Sigmoid colon (tissue), 7 donors: ENCODE results near the gene LARGE1. TPM values are rescaled to one million over a fixed set of nuclear protein-coding genes. Genes with fewer than 3 reads are reported as not detected.

Experiments used
- DNase-seq: peaks from one replicate; pipeline ENCODE4 v3.0.0-alpha.2; 2019
- H3K27ac ChIP-seq, 4 donors: fragments of 200-600 bp; sonication (generic); one replicate each; pipeline ENCODE4 v1.5.1; 2016 to 2019; ENCODE audit warnings: mild to moderate bottlenecking in 1 of 4
- H3K27me3 ChIP-seq, 3 donors: fragments of 200-600 bp; sonication (generic); one replicate each; pipeline ENCODE4 v1.5.1; 2019; ENCODE audit warnings: mild to moderate bottlenecking in 1 of 3
- H3K36me3 ChIP-seq, 4 donors: fragments of 200-600 bp; sonication (generic); one replicate each; pipeline ENCODE4 v1.5.1; 2016 to 2019
- H3K4me1 ChIP-seq, 4 donors: fragments of 200-600 bp; sonication (generic); one replicate each; pipeline ENCODE4 v1.5.1; 2017 to 2019
- H3K4me3 ChIP-seq, 4 donors: fragments of 200-600 bp; sonication (generic); one replicate each; pipeline ENCODE4 v1.5.1; 2017 to 2019; ENCODE audit warnings: mild to moderate bottlenecking in 2 of 4, moderate library complexity in 1 of 4
- H3K9me3 ChIP-seq, 4 donors: fragments of 200-600 bp in 3 of 4; sonication (generic) in 3 of 4; one replicate each; pipeline versions ENCODE4 v1.5.1 to v1.6.1; 2013 to 2019
- EP300 ChIP-seq, 4 donors: sonication (generic); formaldehyde crosslinking; IDR thresholded peaks; one replicate each; pipeline ENCODE4 v1.6.1; 2017; ENCODE audit warnings: antibody characterized with exemption in 4 of 4
- POLR2A ChIP-seq, 2 donors: fragments of 450-650 bp; IDR thresholded peaks; one replicate each; pipeline ENCODE4 v1.6.1; 2016; ENCODE audit warnings: antibody characterized with exemption in 2 of 2, mild to moderate bottlenecking in 2 of 2, moderate library complexity in 2 of 2
- POLR2AphosphoS5 ChIP-seq, 4 donors: sonication (generic); formaldehyde crosslinking; IDR thresholded peaks; one replicate each; pipeline ENCODE4 v1.6.1; 2017; ENCODE audit warnings: antibody characterized with exemption in 4 of 4
- WGBS, 2 donors: extraction: QIAGEN DNeasy Blood & Tissue Kit; methylation state at CpG; one replicate each; pipeline ENCODE4 v1.1.7; 2013; 5-methylcytosine and 5-hydroxymethylcytosine counted together
- intact Hi-C: fragments of 100-400 bp; cut with DNase I; formaldehyde crosslinking; loops from one replicate; pipeline ENCODE4 v1.15.1; 2023
- polyA plus RNA-seq, 3 donors: library from polyadenylated mRNA; stranded (reverse); fragments of 200-250 nt; gene quantifications; one replicate each; pipeline ENCODE4 v1.2.3, GENCODE V29; 2013
- total RNA-seq, 4 donors: library from RNA; depleted of rRNA; stranded (reverse); fragments of >200 nt; gene quantifications; one replicate each; pipeline ENCODE4 v1.1.0, GENCODE V29; 2016
- TF ChIP-seq, protein P1 (sequence below), 4 experiments: fragments of 450-650 bp in 3 of 4; fragments of 200-600 bp in 1 of 4; IDR thresholded peaks; one replicate each; pipeline ENCODE4 v1.5.1; 2016 to 2019; ENCODE audit warnings: antibody characterized with exemption in 4 of 4, mild to moderate bottlenecking in 3 of 4, moderate library complexity in 2 of 4
- donor health status: healthy with polysubstance abuse.
- donor health status: Bipolar disorder and iron deficiency.
- donor health status: healthy.

The LARGE1 gene
- total and polyA plus RNA-seq, 7 donors = 5.8 to 74.4 (median 38.0) TPM

DNA sequence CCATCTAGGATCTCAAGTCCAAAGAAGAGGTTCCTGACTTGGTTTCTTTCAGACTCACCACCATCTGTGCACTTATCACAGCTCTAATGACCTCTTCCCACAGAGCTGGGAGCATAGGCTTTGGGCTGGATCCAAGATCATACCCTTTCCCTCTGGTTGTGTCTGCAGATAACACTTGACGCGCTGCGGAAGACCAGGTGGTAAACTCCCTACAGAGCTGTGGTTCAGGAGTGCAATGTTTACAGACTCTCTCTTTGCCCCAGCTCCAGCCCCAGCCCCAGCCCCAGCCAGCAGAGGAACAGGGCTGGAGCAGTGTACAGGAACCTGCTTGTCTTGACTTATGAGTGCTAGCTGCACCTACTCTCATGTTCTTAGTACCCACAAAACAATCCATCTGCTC is 587.7 kb downstream of the LARGE1 start:
- no peak for DNase-seq
- WGBS, 2 donors = 23 to 46% methylated on average over 3 of the region's 3 CpGs
- TF ChIP-seq, protein P1, sequence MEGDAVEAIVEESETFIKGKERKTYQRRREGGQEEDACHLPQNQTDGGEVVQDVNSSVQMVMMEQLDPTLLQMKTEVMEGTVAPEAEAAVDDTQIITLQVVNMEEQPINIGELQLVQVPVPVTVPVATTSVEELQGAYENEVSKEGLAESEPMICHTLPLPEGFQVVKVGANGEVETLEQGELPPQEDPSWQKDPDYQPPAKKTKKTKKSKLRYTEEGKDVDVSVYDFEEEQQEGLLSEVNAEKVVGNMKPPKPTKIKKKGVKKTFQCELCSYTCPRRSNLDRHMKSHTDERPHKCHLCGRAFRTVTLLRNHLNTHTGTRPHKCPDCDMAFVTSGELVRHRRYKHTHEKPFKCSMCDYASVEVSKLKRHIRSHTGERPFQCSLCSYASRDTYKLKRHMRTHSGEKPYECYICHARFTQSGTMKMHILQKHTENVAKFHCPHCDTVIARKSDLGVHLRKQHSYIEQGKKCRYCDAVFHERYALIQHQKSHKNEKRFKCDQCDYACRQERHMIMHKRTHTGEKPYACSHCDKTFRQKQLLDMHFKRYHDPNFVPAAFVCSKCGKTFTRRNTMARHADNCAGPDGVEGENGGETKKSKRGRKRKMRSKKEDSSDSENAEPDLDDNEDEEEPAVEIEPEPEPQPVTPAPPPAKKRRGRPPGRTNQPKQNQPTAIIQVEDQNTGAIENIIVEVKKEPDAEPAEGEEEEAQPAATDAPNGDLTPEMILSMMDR (IDR thresholded peaks at IDR 0.05) = no peak
- TF ChIP-seq POLR2A (IDR thresholded peaks at IDR 0.05) (no peak), POLR2AphosphoS5 (IDR thresholded peaks at IDR 0.05) (no peak), EP300 (IDR thresholded peaks at IDR 0.05) (no peak)
- Histone ChIP-seq H3K36me3 (peaks cover 0 to 20% (median 0%) of the 10 kb centered on the region in 4 donors), H3K27me3 (no peaks in the 10 kb centered on the region), H3K4me3 (no peak overlapping the region), H3K9me3 (no peaks in the 10 kb centered on the region), H3K27ac (no peak overlapping the region), H3K4me1 (no peaks in the 10 kb centered on the region)
- intact Hi-C loops = no loop called here

DNA sequence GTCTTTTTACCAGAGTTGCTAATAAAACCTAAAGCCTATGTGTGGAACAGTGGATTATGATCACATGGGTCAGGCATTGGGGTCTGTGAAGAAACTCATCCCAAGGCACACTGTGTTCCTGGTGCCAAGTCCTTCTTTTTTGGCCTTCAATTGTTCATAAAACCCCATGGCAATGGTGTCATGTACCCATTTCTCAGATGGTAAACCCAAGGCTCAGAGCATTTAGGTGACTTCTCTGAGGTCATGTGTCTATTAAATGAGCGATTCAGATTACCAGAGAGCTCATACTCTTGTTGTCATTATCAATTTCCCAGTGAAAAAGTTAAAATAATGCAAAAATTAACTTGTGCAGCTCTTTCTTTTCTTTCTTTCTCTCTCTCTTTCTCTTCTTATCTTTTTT is 589.3 kb downstream of the LARGE1 start:
- WGBS, 2 donors = 89 to 96% methylated on average over 1 of the region's 1 CpG
- intact Hi-C loops = no loop called here
- TF ChIP-seq EP300 (IDR thresholded peaks at IDR 0.05) = no peak
- TF ChIP-seq POLR2A (IDR thresholded peaks at IDR 0.05) = no peak
- no peak for TF ChIP-seq POLR2AphosphoS5 (IDR thresholded peaks at IDR 0.05)
- TF ChIP-seq, protein P1 (IDR thresholded peaks at IDR 0.05) = no peak

DNA sequence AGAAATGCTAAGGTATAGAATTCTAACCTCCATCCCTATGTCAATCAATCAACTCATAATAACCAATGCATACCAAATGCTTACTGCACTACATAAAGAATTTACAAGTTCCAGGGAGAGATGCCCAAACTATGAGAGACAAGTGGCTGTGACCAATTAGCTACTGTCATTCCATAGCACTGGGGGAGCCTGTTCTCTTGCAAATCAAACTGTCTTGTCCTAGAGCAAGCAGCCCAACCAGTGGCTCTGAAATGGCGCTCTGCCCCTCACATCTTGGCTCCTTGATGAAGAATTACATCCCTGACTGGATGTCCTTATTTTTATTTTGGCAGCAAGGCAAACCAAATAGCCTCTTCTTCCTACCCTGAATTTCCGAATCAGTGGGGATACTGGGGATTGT is 589.7 kb downstream of the LARGE1 start:
- Histone ChIP-seq H3K9me3 (no peaks in the 10 kb centered on the region), H3K4me1 (no peaks in the 10 kb centered on the region), H3K27me3 (no peaks in the 10 kb centered on the region), H3K36me3 (peaks cover 0 to 10% (median 0%) of the 10 kb centered on the region in 4 donors), H3K4me3 (no peak overlapping the region), H3K27ac (no peak overlapping the region)
- intact Hi-C loops = no loop called here
- WGBS, 2 donors = 91 to 93% methylated on average over 2 of the region's 2 CpGs
- TF ChIP-seq EP300 (IDR thresholded peaks at IDR 0.05) (no peak), POLR2AphosphoS5 (IDR thresholded peaks at IDR 0.05) (no peak), POLR2A (IDR thresholded peaks at IDR 0.05) (no peak)
- TF ChIP-seq, protein P1 (IDR thresholded peaks at IDR 0.05) = no peak
- no peak for DNase-seq

More for the DNA sequence above, 589.3 kb downstream of the LARGE1 start:
- Histone ChIP-seq H3K9me3 (no peaks in the 10 kb centered on the region), H3K27ac (no peak overlapping the region), H3K27me3 (no peaks in the 10 kb centered on the region), H3K4me3 (no peak overlapping the region), H3K4me1 (no peaks in the 10 kb centered on the region), H3K36me3 (peaks cover 0 to 15% (median 0%) of the 10 kb centered on the region in 4 donors)
- no peak for DNase-seq

DNA sequence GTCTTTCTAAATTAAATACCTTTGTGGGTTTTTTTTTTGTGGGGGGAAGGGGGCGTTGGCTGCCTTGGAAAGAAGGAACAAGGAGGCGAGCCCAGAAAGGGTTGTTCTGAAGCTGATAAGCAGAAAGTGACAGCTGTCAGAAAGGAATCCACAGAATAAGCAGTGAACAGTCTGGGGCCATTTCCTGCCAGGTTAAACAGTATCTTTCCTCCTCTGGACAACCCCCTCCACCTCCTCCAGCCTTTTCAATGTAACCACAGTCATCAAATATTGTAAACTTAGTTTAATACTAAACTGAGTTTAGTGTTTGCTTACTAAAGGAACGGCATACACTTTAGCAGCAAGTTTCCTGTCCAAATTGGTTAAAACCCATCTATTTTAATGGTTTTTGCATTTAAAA is 590.9 kb downstream of the LARGE1 start:
- no peak overlapping the region for H3K4me3 ChIP-seq
- no peaks in the 10 kb centered on the region for H3K9me3 ChIP-seq
- H3K27ac ChIP-seq = no peak overlapping the region
- TF ChIP-seq, protein P1 (IDR thresholded peaks at IDR 0.05) = no peak
- TF ChIP-seq EP300 (IDR thresholded peaks at IDR 0.05) (no peak), POLR2A (IDR thresholded peaks at IDR 0.05) (no peak), POLR2AphosphoS5 (IDR thresholded peaks at IDR 0.05) (no peak)
- peaks cover 0 to 4% (median 0%) of the 10 kb centered on the region in 4 donors for H3K4me1 ChIP-seq
- peaks cover 0 to 9% (median 0%) of the 10 kb centered on the region in 4 donors for H3K36me3 ChIP-seq
- intact Hi-C loops = no loop called here
- DNase-seq = no peak
- no peaks in the 10 kb centered on the region for H3K27me3 ChIP-seq
- WGBS, 2 donors = 6 to 26% methylated on average over 3 of the region's 3 CpGs

DNA sequence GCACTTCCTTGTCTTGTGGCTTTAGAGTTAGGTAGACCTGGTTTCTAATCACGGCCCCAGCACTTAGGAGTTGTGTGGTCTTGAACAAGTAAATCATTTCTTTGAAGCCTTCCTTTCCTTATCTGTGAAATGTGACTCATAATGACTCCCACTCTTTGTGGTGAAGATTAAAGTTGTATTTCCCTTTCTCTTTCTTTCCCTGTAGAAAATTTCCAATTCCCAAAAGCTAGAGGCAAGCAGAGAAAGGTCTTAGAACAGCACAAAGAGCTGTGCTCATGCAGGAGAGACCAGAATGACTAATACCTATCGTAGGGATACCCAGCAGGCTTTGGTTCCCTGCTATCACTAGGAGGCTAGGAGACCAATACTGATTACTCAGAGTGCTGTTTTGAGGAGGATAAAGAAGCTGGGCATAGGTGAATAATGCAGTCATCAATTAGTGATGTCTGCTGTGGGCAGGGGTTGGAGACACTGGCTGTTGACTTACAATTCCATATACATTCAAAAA is 591.4 kb downstream of the LARGE1 start:
- peaks cover 0 to 9% (median 0%) of the 10 kb centered on the region in 4 donors for H3K36me3 ChIP-seq
- H3K4me3 ChIP-seq = no peak overlapping the region
- 16 to 56% methylated on average over 2 of the region's 2 CpGs for WGBS, 2 donors
- H3K27me3 ChIP-seq = no peaks in the 10 kb centered on the region
- no peak overlapping the region for H3K27ac ChIP-seq
- no peak for DNase-seq
- TF ChIP-seq, protein P1 (IDR thresholded peaks at IDR 0.05) = no peak
- no peak for TF ChIP-seq EP300 (IDR thresholded peaks at IDR 0.05)
- TF ChIP-seq POLR2AphosphoS5 (IDR thresholded peaks at IDR 0.05) = no peak
- TF ChIP-seq POLR2A (IDR thresholded peaks at IDR 0.05) = no peak
- intact Hi-C loops = no loop called here
- H3K9me3 ChIP-seq = no peaks in the 10 kb centered on the region
- H3K4me1 ChIP-seq = peaks cover 0 to 4% (median 0%) of the 10 kb centered on the region in 4 donors
